GM10847 (cell line): ENCODE results near the gene PSMA2.

ENCODE experiments used
- POLR2A ChIP-seq: IDR thresholded peaks from 2 replicates; pipeline ENCODE4 v1.6.1; 2011; ENCODE audit not compliant: insufficient read length; ENCODE audit errors: extremely low read depth

PSMA2 gene

DNA sequence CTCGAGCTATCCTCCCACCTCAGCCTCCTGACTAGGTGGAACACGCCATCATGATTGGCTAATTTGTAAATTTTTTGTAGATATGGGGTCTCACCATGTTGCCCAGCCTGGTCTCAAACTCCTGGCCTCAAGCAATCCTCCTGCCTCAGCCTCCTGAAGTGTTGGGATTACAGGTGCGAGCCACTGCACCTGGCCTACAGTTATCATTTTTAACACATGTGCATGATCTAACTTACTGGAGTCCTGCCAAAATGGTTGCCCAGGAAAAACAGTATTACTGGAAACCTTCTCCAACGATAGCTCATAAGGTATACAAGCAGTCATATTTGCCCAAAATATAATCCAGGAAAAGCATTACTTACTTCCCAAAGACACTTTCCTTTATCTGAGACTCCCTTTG lies 20.4 kb upstream of the PSMA2 start:
- no peak for TF ChIP-seq POLR2A

DNA sequence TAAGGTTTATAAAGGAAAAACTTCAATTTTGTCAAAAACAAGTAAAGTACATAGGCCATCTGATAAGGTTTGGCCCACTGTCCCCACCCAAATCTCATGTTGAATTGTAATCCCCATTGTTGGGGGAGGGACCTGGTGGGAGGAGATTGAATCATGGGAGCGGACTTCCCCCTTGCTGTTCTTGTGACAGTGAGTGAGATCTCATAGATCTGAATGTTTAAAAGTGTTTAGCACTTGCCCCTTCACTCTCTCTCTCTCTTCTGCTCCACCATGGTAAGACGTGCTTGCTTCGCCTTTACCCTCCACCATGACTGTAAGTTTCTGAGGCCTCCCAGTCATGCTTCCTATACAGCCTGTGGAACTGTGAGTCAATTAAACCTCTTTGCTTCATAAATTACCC lies 18.4 kb upstream of the PSMA2 start:
- TF ChIP-seq POLR2A = no peak

GRCh38 chr7:42947521-42947920 lies 15.5 kb upstream of the PSMA2 start:
- no peak for TF ChIP-seq POLR2A

- no peak for TF ChIP-seq POLR2A
Observed at GRCh38 chr7:42946627-42946950, 14.6 kb upstream of the PSMA2 start.

DNA sequence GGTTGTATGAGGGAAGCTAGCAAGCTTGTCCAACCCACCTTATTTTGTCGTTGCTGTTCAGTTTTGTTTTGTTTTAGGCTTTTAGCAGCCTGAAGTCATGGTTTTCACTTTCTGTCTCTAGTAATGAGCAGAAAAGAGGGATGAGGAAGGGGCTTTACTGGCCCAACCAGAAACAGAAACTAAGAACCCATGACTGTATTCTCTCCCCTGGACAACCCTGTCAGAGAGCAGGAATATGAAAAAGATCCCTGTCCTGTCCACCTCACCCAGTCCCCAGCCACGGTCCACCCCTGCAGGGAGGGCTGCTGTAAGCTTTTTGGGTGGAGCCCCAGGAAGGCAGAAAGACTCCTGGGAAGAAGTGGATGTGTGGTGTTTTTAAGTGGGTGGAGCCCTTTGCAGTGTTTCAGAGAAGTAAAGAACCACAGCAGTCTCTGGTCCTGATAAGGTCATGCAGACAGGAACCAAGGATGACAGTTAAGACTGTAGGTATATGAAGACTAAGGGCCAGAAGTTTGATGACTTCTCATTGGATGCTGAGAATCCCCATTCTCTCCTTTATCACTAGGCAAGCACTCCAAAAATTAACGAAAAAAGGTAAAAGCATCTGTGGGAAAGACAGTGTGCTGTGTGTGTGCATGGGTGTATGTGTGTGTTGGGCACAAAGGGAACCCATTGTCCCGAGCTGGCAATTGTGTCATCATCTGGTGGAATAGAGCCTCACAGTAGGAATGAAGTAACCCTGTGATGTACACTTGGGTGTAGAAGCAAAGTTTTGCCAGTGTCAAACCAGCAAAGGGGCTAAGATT lies 14.1 kb upstream of the PSMA2 start:
- no peak for TF ChIP-seq POLR2A

GRCh38 chr7:42940985-42941847 lies 9.2 kb upstream of the PSMA2 start:
- no peak for TF ChIP-seq POLR2A

DNA sequence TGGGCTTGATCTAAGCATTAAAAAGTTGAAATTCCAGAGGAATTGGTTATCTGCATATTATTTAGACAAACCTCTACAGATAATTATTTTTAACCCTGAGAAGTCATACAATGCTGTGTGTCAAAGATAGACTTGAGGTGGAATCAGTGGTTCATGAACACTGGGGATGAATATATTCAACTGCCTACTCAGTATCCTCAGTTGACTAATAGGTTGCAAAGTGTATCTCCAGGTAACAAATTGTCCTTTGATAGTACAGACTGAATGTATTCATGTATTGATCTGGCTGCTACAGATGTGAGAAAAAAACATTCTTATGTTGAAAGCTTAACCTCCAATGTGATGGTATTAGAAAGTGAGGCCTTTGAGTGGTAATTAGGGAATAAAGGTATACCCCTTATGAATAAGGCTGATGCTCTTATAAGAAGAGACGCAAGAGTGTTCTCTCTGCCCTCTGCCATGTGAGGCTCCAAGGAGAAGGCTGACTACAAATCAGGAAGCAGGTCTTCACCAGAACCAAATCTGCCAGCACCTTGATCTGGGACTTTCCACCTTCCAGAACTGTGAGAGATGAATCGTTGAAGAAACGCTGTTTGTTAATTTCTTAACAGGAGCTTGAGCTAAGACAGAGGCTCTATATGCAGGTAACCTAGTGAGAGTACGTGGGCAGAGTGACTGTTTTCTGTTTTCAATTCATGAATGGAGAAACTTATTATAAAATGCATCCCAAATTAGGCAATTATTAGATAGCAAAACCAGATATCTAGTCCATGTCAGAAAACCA lies 7.7 kb upstream of the PSMA2 start:
- TF ChIP-seq POLR2A = no peak

DNA sequence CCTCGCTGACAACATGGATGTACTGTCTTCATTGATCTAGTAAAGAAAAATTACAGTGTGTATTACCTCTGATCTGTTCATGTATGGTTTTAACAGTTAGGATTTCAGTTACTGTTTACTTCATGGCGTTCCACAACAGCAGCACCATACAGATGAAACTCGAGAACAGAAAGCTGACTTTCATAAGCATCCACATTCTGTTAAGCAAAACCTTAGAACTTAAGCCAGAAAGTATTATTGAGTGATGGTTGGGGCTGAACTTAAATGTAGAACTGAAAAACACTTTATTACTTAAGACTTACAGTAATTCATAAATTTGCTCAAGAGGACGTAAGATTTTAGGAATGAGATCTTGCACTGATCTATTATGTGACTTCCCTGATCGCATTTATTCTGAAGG lies 3.9 kb upstream of the PSMA2 start:
- no peak for TF ChIP-seq POLR2A

- no peak for TF ChIP-seq POLR2A
Observed at GRCh38 chr7:42934291-42934690, 2.3 kb upstream of the PSMA2 start.

- no peak for TF ChIP-seq POLR2A
Observed at GRCh38 chr7:42932811-42933591, 1.0 kb upstream of the PSMA2 start.

DNA sequence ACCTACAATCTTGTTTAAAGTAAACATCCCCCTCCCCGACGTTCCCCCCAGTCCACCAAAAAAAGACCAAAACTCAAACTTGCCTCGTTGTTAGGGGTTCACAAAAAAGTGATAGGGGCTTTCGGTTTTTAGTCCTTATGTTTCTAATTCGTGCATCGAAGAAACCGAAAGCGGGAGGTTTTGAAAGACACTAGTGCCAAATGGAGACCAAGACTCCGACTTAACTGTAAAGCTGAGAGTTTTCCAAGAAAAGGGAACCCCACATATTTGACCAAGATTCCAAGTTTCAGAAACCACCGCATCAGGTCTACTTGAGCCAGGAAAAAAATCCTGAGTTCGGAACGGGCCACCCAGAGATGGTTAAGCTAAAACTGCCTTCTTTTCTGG lies 534 bp downstream of the PSMA2 start:
- TF ChIP-seq POLR2A = no peak

- TF ChIP-seq POLR2A = no peak
Observed at GRCh38 chr7:42930889-42931288, 1.1 kb downstream of the PSMA2 start.

DNA sequence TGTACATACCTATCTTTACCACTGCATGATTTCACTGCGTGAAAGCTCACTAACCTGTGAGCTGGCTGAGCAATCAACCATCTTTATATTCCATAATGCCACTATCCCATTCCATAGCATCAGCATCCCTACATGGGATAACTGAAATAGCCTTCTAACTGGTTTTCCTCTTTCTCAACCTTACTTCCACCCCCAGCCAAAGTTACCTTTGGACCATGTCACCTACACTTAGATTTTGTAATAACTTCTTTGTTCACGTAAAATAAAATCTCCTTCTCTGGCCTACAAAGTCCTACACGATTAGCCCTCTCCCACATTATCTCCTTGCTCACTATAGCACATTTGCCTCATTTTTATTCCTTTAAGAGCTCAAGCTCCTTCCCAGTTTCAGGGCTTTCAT lies 2.5 kb downstream of the PSMA2 start:
- TF ChIP-seq POLR2A = no peak

DNA sequence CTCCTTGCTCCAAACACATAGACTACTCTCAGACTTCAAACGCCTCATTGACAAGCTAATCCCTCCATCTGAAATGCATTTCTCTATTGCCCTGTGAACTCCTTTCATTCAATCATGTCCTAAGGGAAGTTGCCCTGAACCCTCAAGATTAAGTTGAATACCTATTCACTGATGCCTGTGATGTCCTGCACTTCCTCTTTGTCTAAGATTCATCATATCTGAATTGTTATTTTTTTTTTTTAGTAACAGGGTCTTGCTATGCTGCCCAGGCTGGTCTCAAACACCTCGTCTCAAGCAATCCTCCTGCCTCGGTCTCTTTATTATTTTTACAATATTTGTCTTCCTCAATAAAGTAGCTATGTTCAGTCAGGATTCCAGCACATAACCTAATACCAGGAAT lies 3.2 kb downstream of the PSMA2 start:
- no peak for TF ChIP-seq POLR2A

DNA sequence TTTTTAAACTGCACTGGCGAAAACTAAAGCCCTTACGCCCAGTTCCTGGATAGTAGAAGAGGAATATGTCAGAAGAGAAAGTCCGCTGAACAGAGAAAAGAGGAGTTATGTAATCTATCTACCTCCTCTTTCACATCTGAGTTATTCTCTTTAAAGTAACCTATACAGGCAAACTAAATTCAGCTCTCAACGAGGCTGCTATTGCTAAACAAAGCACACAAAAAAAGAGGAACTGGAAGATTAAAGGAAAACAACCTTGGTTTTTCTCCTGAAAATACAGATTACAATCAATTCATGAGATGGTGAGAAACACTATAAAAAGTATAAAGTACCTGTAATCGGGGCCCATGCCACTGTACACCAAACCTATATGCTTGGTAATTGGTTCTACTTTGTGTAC lies 5.8 kb downstream of the PSMA2 start:
- TF ChIP-seq POLR2A = no peak
